ENCODE data around the gene RBM22. TPM values are rescaled to one million over a fixed set of nuclear protein-coding genes. Genes with fewer than 3 reads are reported as not detected.

Gene RBM22
- total and polyA plus RNA-seq, 10 of the 15 experiments (the other 5 are each of a cell fraction or from before 2014, with no cell fraction given) = 26.3 to 66.4 (median 43.0) TPM

GRCh38 chr5:150659360-150660107 is 41.3 kb downstream of the RBM22 start:
- no TSS peak for BruUV-seq (replicated peaks)
- in situ Hi-C loops (cut with MboI) = loop anchor here (10.0 kb wide), 1 partner anchor 205 kb away; no protein-coding TSS in a partner anchor
- WGBS (ENCODE audit: insufficient coverage, insufficient replicate concordance, low lambda C conversion rate, missing lambda C conversion rate) = 53% methylated on average over 11 of the region's 11 CpGs

DNA sequence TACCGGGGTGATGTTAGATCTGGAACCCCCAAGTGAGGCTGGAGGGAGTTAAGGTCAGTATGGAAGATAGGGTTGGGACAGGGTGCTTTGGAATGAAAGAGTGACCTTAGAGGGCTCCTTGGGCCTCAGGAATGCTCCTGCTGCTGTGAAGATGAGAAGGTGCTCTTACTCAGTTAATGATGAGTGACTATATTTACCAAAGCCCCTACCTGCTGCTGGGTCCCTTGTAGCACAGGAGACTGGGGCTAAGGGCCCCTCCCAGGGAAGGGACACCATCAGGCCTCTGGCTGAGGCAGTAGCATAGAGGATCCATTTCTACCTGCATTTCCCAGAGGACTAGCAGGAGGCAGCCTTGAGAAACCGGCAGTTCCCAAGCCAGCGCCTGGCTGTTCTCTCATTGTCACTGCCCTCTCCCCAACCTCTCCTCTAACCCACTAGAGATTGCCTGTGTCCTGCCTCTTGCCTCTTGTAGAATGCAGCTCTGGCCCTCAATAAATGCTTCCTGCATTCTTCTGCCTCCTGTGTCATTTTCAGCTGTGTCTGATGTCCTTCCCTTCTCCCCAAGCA is 42.1 kb downstream of the RBM22 start:
- Histone ChIP-seq H2AFZ (ENCODE audit: control insufficient read depth, low read depth, low read length) (no peak overlapping the region), H3K27ac (ENCODE audit: control insufficient read depth, insufficient read depth) (no peak overlapping the region), H3K36me3 (ENCODE audit: control insufficient read depth in 2 of 2, insufficient read depth in 2 of 2, low read length in 1 of 2) (no peaks in the 10 kb centered on the region), H3K4me1 (ENCODE audit: control insufficient read depth, insufficient read depth, low read length) (peaks cover 7% of the 10 kb centered on the region), H3K4me3 (no peak overlapping the region), H3K79me2 (ENCODE audit: control insufficient read depth, insufficient read depth, low read length) (no peaks in the 10 kb centered on the region), H3K4me2 (ENCODE audit: control insufficient read depth, insufficient read depth) (no peak overlapping the region), H3K27me3 (replicated peaks in 1 of 2; ENCODE audit: control insufficient read depth in 2 of 2, insufficient read depth in 2 of 2, low read length in 1 of 2) (no peaks in the 10 kb centered on the region; a peak in 2 of 4 replicates), H3K9me3 (replicated peaks; ENCODE audit: control insufficient read depth, insufficient read depth, low read length) (no peaks in the 10 kb centered on the region), H4K20me1 (ENCODE audit: control insufficient read depth, insufficient read depth) (no peaks in the 10 kb centered on the region), H3K9ac (ENCODE audit: control insufficient read depth, insufficient read depth, low read length) (no peak overlapping the region)
- TF ChIP-seq WRNIP1 (IDR thresholded peaks at IDR 0.05; ENCODE audit: borderline replicate concordance, low read depth, low read length) (no peak), POLR2AphosphoS2 (IDR thresholded peaks at IDR 0.05; ENCODE audit: low read depth, low read length) (peak; percentile 74; the same call in 1 of the 2 replicates)
- FAIRE-seq (no peak), DNase-seq (ENCODE audit: low read depth, low spot score) (no peak), ATAC-seq (no peak)
- 39% methylated on average over 3 of the region's 3 CpGs for WGBS (ENCODE audit: insufficient coverage, insufficient replicate concordance, low lambda C conversion rate, missing lambda C conversion rate)
- CTCF ChIA-PET = interaction anchor here (0.6 to 12.7 kb wide), 5 partner anchors 59 to 202 kb away, joined by 3 to 236 read pairs (median 6); partner anchors contain the start of gene IRGM
- RAD21 ChIA-PET (ENCODE audit: unreplicated experiment) = interaction anchor here (5.9 kb wide), 1 partner anchor 98 kb away, joined by 56 read pairs; no protein-coding TSS in a partner anchor
- no TSS peak for BruUV-seq (replicated peaks)
- intact Hi-C loops (cut with micrococcal nuclease; ENCODE audit: unreplicated experiment) (loop anchor here (5.0 to 10.0 kb wide), 2 partner anchors 189 to 204 kb away; partner anchors contain the start of gene IRGM), in situ Hi-C loops (cut with MboI) (loop anchor here (10.0 kb wide), 1 partner anchor 204 kb away; no protein-coding TSS in a partner anchor)
- POLR2A ChIA-PET = interaction anchor here (0.6 kb wide), 1 partner anchor 77 kb away, joined by 3 read pairs; no protein-coding TSS in a partner anchor
- SMC1A ChIA-PET (ENCODE audit: uncharacterized antibody, unreplicated experiment) = interaction anchor here (0.6 to 1.9 kb wide), 3 partner anchors 89 to 99 kb away, joined by 3 to 28 read pairs (median 4); no protein-coding TSS in a partner anchor

More at GRCh38 chr5:150659360-150660107, 41.3 kb downstream of the RBM22 start:
- H3K4me2 ChIP-seq (ENCODE audit: control insufficient read depth, insufficient read depth) = no peak overlapping the region
- no peaks in the 10 kb centered on the region for H4K20me1 ChIP-seq (ENCODE audit: control insufficient read depth, insufficient read depth)
- H2AFZ ChIP-seq (ENCODE audit: control insufficient read depth, low read depth, low read length) = no peak overlapping the region
- SMC1A ChIA-PET (ENCODE audit: uncharacterized antibody, unreplicated experiment) = interaction anchor here (0.6 to 1.2 kb wide), 2 partner anchors 49 to 100 kb away, joined by 3 to 4 read pairs; no protein-coding TSS in a partner anchor
- no peaks in the 10 kb centered on the region for H3K36me3 ChIP-seq (ENCODE audit: control insufficient read depth in 2 of 2, insufficient read depth in 2 of 2, low read length in 1 of 2)
- no peaks in the 10 kb centered on the region for H3K79me2 ChIP-seq (ENCODE audit: control insufficient read depth, insufficient read depth, low read length)
- TF ChIP-seq NFYA (IDR thresholded peaks at IDR 0.05; ENCODE audit: borderline replicate concordance, low read depth, low read length) = no peak
- TF ChIP-seq SMAD5 (IDR thresholded peaks at IDR 0.05; ENCODE audit: low read depth) = no peak
- no peak for TF ChIP-seq HDGF (IDR thresholded peaks at IDR 0.05)
- TF ChIP-seq NFXL1 (IDR thresholded peaks at IDR 0.05; ENCODE audit: borderline replicate concordance) = no peak
- H3K9me3 ChIP-seq (replicated peaks; ENCODE audit: control insufficient read depth, insufficient read depth, low read length) = no peaks in the 10 kb centered on the region
- no peak for FAIRE-seq
- intact Hi-C loops (cut with micrococcal nuclease; ENCODE audit: unreplicated experiment) = loop anchor here (5.0 to 10.0 kb wide), 2 partner anchors 188 to 205 kb away; partner anchors contain the start of gene IRGM
- ATAC-seq = no peak
- CTCF ChIA-PET = interaction anchor here (1.3 to 12.7 kb wide), 2 partner anchors 80 to 98 kb away, joined by 3 to 236 read pairs; no protein-coding TSS in a partner anchor
- peaks cover 7% of the 10 kb centered on the region for H3K4me1 ChIP-seq (ENCODE audit: control insufficient read depth, insufficient read depth, low read length)
- RAD21 ChIA-PET (ENCODE audit: unreplicated experiment) = interaction anchor here (5.9 kb wide), 1 partner anchor 99 kb away, joined by 56 read pairs; no protein-coding TSS in a partner anchor
- DNase-seq (ENCODE audit: low read depth, low spot score) = no peak
- H3K4me3 ChIP-seq = no peak overlapping the region
- H3K9ac ChIP-seq (ENCODE audit: control insufficient read depth, insufficient read depth, low read length) = no peak overlapping the region
- no peaks in the 10 kb centered on the region; a peak in 2 of 4 replicates for H3K27me3 ChIP-seq (replicated peaks in 1 of 2; ENCODE audit: control insufficient read depth in 2 of 2, insufficient read depth in 2 of 2, low read length in 1 of 2)
- POLR2A ChIA-PET = interaction anchor here (0.6 kb wide), 1 partner anchor 76 kb away, joined by 3 read pairs; no protein-coding TSS in a partner anchor
- H3K27ac ChIP-seq (ENCODE audit: control insufficient read depth, insufficient read depth) = no peak overlapping the region
